Activated CD4-positive, alpha-beta T cell treated with anti-CD3 and anti-CD28 coated beads, Interleukin-2, amount 10 ng/mL, durations not matched to agents 7 days and 5 days (primary cell): ENCODE data around the gene SLC27A4. TPM values are rescaled to one million over a fixed set of nuclear protein-coding genes. Genes with fewer than 3 reads are reported as not detected.

ENCODE experiments used
- CTCF ChIA-PET: fragments of 350-600 bp; sonication (Branson Sonifier 250); formaldehyde crosslinking; loops from one replicate; lab custom pipeline; 2021; ENCODE audit warnings: antibody characterized with exemption; lab: Charles Lee
- POLR2A ChIA-PET: fragments of 350-600 bp; sonication (Branson Sonifier 250); formaldehyde crosslinking; loops from one replicate; lab custom pipeline; 2021; ENCODE audit warnings: antibody characterized with exemption; lab: Charles Lee
- DNase-seq: peaks from one replicate; pipeline ENCODE4 v3.0.0-alpha.2; 2020
- H3K27ac Mint-ChIP-seq: one replicate; pipeline ENCODE4 v1.8.0; 2021; ENCODE audit warnings: mild to moderate bottlenecking, moderate library complexity, mixed read lengths
- H3K27me3 Mint-ChIP-seq: one replicate; pipeline ENCODE4 v1.8.0; 2021; ENCODE audit warnings: mixed read lengths
- H3K36me3 Mint-ChIP-seq: one replicate; pipeline ENCODE4 v1.8.0; 2021; ENCODE audit warnings: low read depth, mixed read lengths
- H3K4me1 Mint-ChIP-seq: one replicate; pipeline ENCODE4 v1.8.0; 2021; ENCODE audit warnings: mixed read lengths
- H3K4me3 Mint-ChIP-seq: one replicate; pipeline ENCODE4 v1.8.0; 2021; ENCODE audit warnings: mild to moderate bottlenecking, moderate library complexity, mixed read lengths
- H3K9me3 Mint-ChIP-seq: one replicate; pipeline ENCODE4 v1.8.0; 2021; ENCODE audit warnings: mixed read lengths
- total RNA-seq, 2 experiments: library from RNA; stranded (reverse); gene quantifications; one replicate each; pipeline ENCODE4 v1.2.3, GENCODE V29; 2021

Gene SLC27A4
- total RNA-seq, 2 experiments from 2014 or later: 15.8 to 16.8 TPM

GRCh38 chr9:128310461-128310860 lies 29.9 kb upstream of the SLC27A4 start:
- Mint-ChIP-seq H3K9me3 (no peaks in the 10 kb centered on the region), H3K36me3 (peaks cover 5% of the 10 kb centered on the region), H3K4me3 (no peak overlapping the region), H3K27me3 (no peaks in the 10 kb centered on the region), H3K4me1 (no peaks in the 10 kb centered on the region), H3K27ac (no peak overlapping the region)
- DNase-seq: no peak
- ChIA-PET POLR2A (interaction anchor here (0.5 kb wide), 1 partner anchor 1835 kb away, joined by 4 read pairs; no protein-coding TSS in a partner anchor), CTCF (interaction anchor here (0.6 to 1.8 kb wide), 3 partner anchors 14 to 121 kb away, joined by 3 to 6 read pairs (median 5); partner anchors contain the start of gene URM1)

- no peak for DNase-seq
- Mint-ChIP-seq H3K27ac (no peak overlapping the region), H3K27me3 (no peaks in the 10 kb centered on the region), H3K4me1 (no peaks in the 10 kb centered on the region), H3K36me3 (peaks cover 9% of the 10 kb centered on the region), H3K4me3 (no peak overlapping the region), H3K9me3 (no peaks in the 10 kb centered on the region)
- POLR2A ChIA-PET: no interaction called here
- CTCF ChIA-PET: interaction anchor here (0.7 to 1.5 kb wide), 2 partner anchors 10 to 20 kb away, joined by 4 to 5 read pairs; no protein-coding TSS in a partner anchor
These were observed 25.6 kb upstream of the SLC27A4 start for GRCh38 chr9:128314697-128315096.

GRCh38 chr9:128316421-128316820 lies 23.9 kb upstream of the SLC27A4 start:
- H3K9me3 Mint-ChIP-seq: no peaks in the 10 kb centered on the region
- no peak overlapping the region for H3K4me3 Mint-ChIP-seq
- ChIA-PET POLR2A (no interaction called here), CTCF (no interaction called here)
- no peak overlapping the region for H3K27ac Mint-ChIP-seq
- peaks cover 9% of the 10 kb centered on the region for H3K36me3 Mint-ChIP-seq
- peaks cover 3% of the 10 kb centered on the region for H3K4me1 Mint-ChIP-seq
- H3K27me3 Mint-ChIP-seq: no peaks in the 10 kb centered on the region
- DNase-seq: no peak

GRCh38 chr9:128317629-128318028 lies 22.7 kb upstream of the SLC27A4 start:
- no peaks in the 10 kb centered on the region for H3K27me3 Mint-ChIP-seq
- DNase-seq: no peak
- peaks cover 6% of the 10 kb centered on the region for H3K4me1 Mint-ChIP-seq
- H3K4me3 Mint-ChIP-seq: no peak overlapping the region
- peaks cover 9% of the 10 kb centered on the region for H3K36me3 Mint-ChIP-seq
- no peak overlapping the region for H3K27ac Mint-ChIP-seq
- ChIA-PET POLR2A (no interaction called here), CTCF (no interaction called here)
- H3K9me3 Mint-ChIP-seq: no peaks in the 10 kb centered on the region

- Mint-ChIP-seq H3K4me3 (peak overlapping the region; percentile 96), H3K27me3 (no peaks in the 10 kb centered on the region), H3K4me1 (peaks cover 30% of the 10 kb centered on the region), H3K27ac (peak overlapping the region; percentile 95), H3K36me3 (peaks cover 6% of the 10 kb centered on the region), H3K9me3 (no peaks in the 10 kb centered on the region)
- ChIA-PET CTCF (interaction anchor here (0.6 kb wide), 1 partner anchor 464 kb away, joined by 3 read pairs; no protein-coding TSS in a partner anchor), POLR2A (no interaction called here)
- DNase-seq: no peak
These were observed 19.0 kb upstream of the SLC27A4 start for GRCh38 chr9:128321343-128321742.

GRCh38 chr9:128321879-128322403 lies 18.4 kb upstream of the SLC27A4 start:
- H3K4me3 Mint-ChIP-seq: peak overlapping the region; percentile 96
- ChIA-PET CTCF (interaction anchor here (0.6 kb wide), 1 partner anchor 464 kb away, joined by 3 read pairs; no protein-coding TSS in a partner anchor), POLR2A (no interaction called here)
- H3K36me3 Mint-ChIP-seq: peaks cover 2% of the 10 kb centered on the region
- DNase-seq: no peak
- H3K27ac Mint-ChIP-seq: peak overlapping the region; percentile 95
- H3K9me3 Mint-ChIP-seq: no peaks in the 10 kb centered on the region
- H3K27me3 Mint-ChIP-seq: no peaks in the 10 kb centered on the region
- peaks cover 30% of the 10 kb centered on the region for H3K4me1 Mint-ChIP-seq

- H3K27me3 Mint-ChIP-seq: no peaks in the 10 kb centered on the region
- H3K4me1 Mint-ChIP-seq: peaks cover 30% of the 10 kb centered on the region
- peak within 1 kb of the TSS; percentile 95 for H3K27ac Mint-ChIP-seq
- H3K9me3 Mint-ChIP-seq: no peaks in the 10 kb centered on the region
- peak; percentile 95 for DNase-seq
- ChIA-PET CTCF (no interaction called here), POLR2A (no interaction called here)
- peak within 1 kb of the TSS; percentile 96 for H3K4me3 Mint-ChIP-seq
- H3K36me3 Mint-ChIP-seq: no peaks in the 10 kb centered on the region
These were observed 17.7 kb upstream of the SLC27A4 start, which contains the start of the genes COQ4 and TRUB2 for GRCh38 chr9:128322404-128323211. Gene COQ4, plus strand, starts transcription at chr9:128322839. Its CDS starts 20 bp downstream, at chr9:128322859. Gene TRUB2, minus strand, starts transcription at chr9:128322447. Its CDS starts 39 bp downstream, at chr9:128322408.

GRCh38 chr9:128323212-128323730 lies 17.1 kb upstream of the SLC27A4 start:
- H3K4me3 Mint-ChIP-seq: peak overlapping the region; percentile 96
- no peaks in the 10 kb centered on the region for H3K36me3 Mint-ChIP-seq
- POLR2A ChIA-PET: no interaction called here
- no peaks in the 10 kb centered on the region for H3K27me3 Mint-ChIP-seq
- peaks cover 30% of the 10 kb centered on the region for H3K4me1 Mint-ChIP-seq
- peak overlapping the region; percentile 95 for H3K27ac Mint-ChIP-seq
- no peak for DNase-seq
- CTCF ChIA-PET: no interaction called here
- no peaks in the 10 kb centered on the region for H3K9me3 Mint-ChIP-seq

GRCh38 chr9:128323791-128324190 lies 16.5 kb upstream of the SLC27A4 start:
- DNase-seq: no peak
- no peaks in the 10 kb centered on the region for H3K36me3 Mint-ChIP-seq
- H3K27me3 Mint-ChIP-seq: no peaks in the 10 kb centered on the region
- H3K4me3 Mint-ChIP-seq: peak overlapping the region; percentile 96
- no peaks in the 10 kb centered on the region for H3K9me3 Mint-ChIP-seq
- POLR2A ChIA-PET: no interaction called here
- H3K4me1 Mint-ChIP-seq: peaks cover 30% of the 10 kb centered on the region
- H3K27ac Mint-ChIP-seq: peak overlapping the region; percentile 95
- CTCF ChIA-PET: no interaction called here

- no peak for DNase-seq
- POLR2A ChIA-PET: no interaction called here
- Mint-ChIP-seq H3K27ac (peak overlapping the region; percentile 50), H3K4me3 (peak overlapping the region; percentile 96), H3K4me1 (peaks cover 30% of the 10 kb centered on the region), H3K9me3 (no peaks in the 10 kb centered on the region), H3K27me3 (no peaks in the 10 kb centered on the region), H3K36me3 (no peaks in the 10 kb centered on the region)
- CTCF ChIA-PET: interaction anchor here (0.8 to 1.2 kb wide), 2 partner anchors 18 to 38 kb away, joined by 3 to 4 read pairs; no protein-coding TSS in a partner anchor
These were observed 15.9 kb upstream of the SLC27A4 start for GRCh38 chr9:128324401-128324800.

GRCh38 chr9:128325629-128326028 lies 14.7 kb upstream of the SLC27A4 start:
- POLR2A ChIA-PET: interaction anchor here (0.5 kb wide), 1 partner anchor 46 kb away, joined by 3 read pairs; the partner anchor contains the start of gene URM1

GRCh38 chr9:128333451-128333869 lies 6.9 kb upstream of the SLC27A4 start:
- H3K4me3 Mint-ChIP-seq: no peak overlapping the region
- no peaks in the 10 kb centered on the region for H3K4me1 Mint-ChIP-seq
- ChIA-PET POLR2A (no interaction called here), CTCF (interaction anchor here (0.6 to 1.0 kb wide), 3 partner anchors 8 to 784 kb away, joined by 3 to 7 read pairs (median 3); no protein-coding TSS in a partner anchor)
- H3K27me3 Mint-ChIP-seq: no peaks in the 10 kb centered on the region
- no peaks in the 10 kb centered on the region for H3K9me3 Mint-ChIP-seq
- H3K36me3 Mint-ChIP-seq: no peaks in the 10 kb centered on the region
- no peak for DNase-seq
- H3K27ac Mint-ChIP-seq: no peak overlapping the region

More at GRCh38 chr9:128325629-128326028, 14.7 kb upstream of the SLC27A4 start:
- H3K9me3 Mint-ChIP-seq: no peaks in the 10 kb centered on the region
- H3K4me3 Mint-ChIP-seq: no peak overlapping the region
- no peaks in the 10 kb centered on the region for H3K36me3 Mint-ChIP-seq
- DNase-seq: no peak
- CTCF ChIA-PET: interaction anchor here (1.1 to 1.2 kb wide), 2 partner anchors 11 to 37 kb away, joined by 3 to 5 read pairs; no protein-coding TSS in a partner anchor
- no peaks in the 10 kb centered on the region for H3K27me3 Mint-ChIP-seq
- no peak overlapping the region for H3K27ac Mint-ChIP-seq
- peaks cover 30% of the 10 kb centered on the region for H3K4me1 Mint-ChIP-seq
